Progenitor cell of endocrine pancreas (in vitro differentiated cells): ENCODE results near the gene SPTLC1. TPM values are rescaled to one million over a fixed set of nuclear protein-coding genes. Genes with fewer than 3 reads are reported as not detected.

ENCODE experiments used
- DNase-seq: peaks from one replicate; pipeline ENCODE4 v3.0.0; 2021; ENCODE audit warnings: low spot score; ENCODE audit not compliant: unreplicated experiment
- H3K27ac Mint-ChIP-seq: 2 replicates; pipeline ENCODE4 v1.8.0; 2021; ENCODE audit warnings: mild to moderate bottlenecking, moderate library complexity, mixed read lengths
- H3K27me3 Mint-ChIP-seq: 2 replicates; pipeline ENCODE4 v1.8.0; 2021; ENCODE audit warnings: mixed read lengths
- H3K36me3 Mint-ChIP-seq: 2 replicates; pipeline ENCODE4 v1.8.0; 2022; ENCODE audit warnings: mixed read lengths; ENCODE audit not compliant: insufficient read depth
- H3K4me1 Mint-ChIP-seq: 2 replicates; pipeline ENCODE4 v1.8.0; 2021; ENCODE audit warnings: low read depth, mixed read lengths
- H3K4me3 Mint-ChIP-seq: 2 replicates; pipeline ENCODE4 v1.8.0; 2021; ENCODE audit warnings: low read depth, mild to moderate bottlenecking, moderate library complexity, mixed read lengths
- H3K9me3 Mint-ChIP-seq: 2 replicates; pipeline ENCODE4 v1.8.0; 2021; ENCODE audit warnings: low read depth, mixed read lengths
- total RNA-seq: library from RNA; stranded (reverse); gene quantifications from 2 replicates; pipeline ENCODE4 v1.2.1, GENCODE V29; 2021
- TF ChIP-seq, protein P1 (sequence below): fragments of 200-600 bp; sonication (generic); IDR thresholded peaks from one replicate; pipeline ENCODE4 v1.5.0; 2021; ENCODE audit warnings: antibody characterized with exemption, mild to moderate bottlenecking; ENCODE audit not compliant: unreplicated experiment

The SPTLC1 gene
- total RNA-seq, 1 donor from 2014 or later = 68.8 TPM

DNA sequence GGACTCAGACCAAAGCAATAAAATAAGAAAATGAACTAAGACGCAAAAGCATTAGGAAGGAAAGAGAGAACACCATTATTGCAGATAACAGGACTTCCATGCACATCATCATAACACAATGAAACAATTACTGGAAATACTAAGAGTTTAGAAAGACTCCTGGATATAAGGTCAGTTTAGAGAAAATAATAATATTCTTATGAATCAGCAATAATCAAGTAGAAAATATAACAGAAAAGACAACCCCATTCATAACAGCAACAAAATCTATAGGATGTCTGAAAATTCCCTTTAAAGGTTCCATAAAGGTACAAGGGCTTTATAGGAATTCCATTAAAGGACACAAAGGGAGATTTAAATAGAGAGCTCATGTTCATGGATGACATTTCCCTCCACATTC lies 73.0 kb downstream of the SPTLC1 start:
- TF ChIP-seq, protein P1, sequence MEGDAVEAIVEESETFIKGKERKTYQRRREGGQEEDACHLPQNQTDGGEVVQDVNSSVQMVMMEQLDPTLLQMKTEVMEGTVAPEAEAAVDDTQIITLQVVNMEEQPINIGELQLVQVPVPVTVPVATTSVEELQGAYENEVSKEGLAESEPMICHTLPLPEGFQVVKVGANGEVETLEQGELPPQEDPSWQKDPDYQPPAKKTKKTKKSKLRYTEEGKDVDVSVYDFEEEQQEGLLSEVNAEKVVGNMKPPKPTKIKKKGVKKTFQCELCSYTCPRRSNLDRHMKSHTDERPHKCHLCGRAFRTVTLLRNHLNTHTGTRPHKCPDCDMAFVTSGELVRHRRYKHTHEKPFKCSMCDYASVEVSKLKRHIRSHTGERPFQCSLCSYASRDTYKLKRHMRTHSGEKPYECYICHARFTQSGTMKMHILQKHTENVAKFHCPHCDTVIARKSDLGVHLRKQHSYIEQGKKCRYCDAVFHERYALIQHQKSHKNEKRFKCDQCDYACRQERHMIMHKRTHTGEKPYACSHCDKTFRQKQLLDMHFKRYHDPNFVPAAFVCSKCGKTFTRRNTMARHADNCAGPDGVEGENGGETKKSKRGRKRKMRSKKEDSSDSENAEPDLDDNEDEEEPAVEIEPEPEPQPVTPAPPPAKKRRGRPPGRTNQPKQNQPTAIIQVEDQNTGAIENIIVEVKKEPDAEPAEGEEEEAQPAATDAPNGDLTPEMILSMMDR = no peak
- Mint-ChIP-seq H3K36me3 (peaks cover 51% of the 10 kb centered on the region), H3K4me3 (no peak overlapping the region), H3K4me1 (no peaks in the 10 kb centered on the region), H3K9me3 (peaks cover 23% of the 10 kb centered on the region), H3K27me3 (no peaks in the 10 kb centered on the region), H3K27ac (no peak overlapping the region)
- DNase-seq = no peak

DNA sequence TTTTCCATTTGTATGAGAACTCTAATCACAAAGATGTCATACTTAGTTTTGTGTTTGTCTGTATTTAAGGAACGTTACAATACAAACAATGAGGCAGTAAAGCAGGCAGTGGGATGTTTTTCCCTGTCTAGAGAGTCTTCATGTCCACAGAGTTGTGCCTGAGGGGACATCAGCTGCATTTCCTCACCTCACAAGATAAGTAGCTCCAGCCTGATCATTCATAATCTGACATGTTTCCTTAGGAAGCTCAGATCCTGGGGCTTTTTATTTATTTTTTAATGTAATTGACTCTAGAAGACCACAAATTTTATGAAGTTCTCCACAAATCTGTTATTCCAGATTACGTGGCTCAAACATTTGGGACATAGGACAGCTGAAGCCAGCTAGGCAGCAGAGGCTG lies 78.5 kb downstream of the SPTLC1 start:
- Mint-ChIP-seq H3K9me3 (peaks cover under 1% of the 10 kb centered on the region), H3K27me3 (no peaks in the 10 kb centered on the region), H3K36me3 (peaks cover 17% of the 10 kb centered on the region), H3K27ac (no peak overlapping the region), H3K4me3 (no peak overlapping the region), H3K4me1 (no peaks in the 10 kb centered on the region)
- TF ChIP-seq, protein P1 = no peak
- no peak for DNase-seq

DNA sequence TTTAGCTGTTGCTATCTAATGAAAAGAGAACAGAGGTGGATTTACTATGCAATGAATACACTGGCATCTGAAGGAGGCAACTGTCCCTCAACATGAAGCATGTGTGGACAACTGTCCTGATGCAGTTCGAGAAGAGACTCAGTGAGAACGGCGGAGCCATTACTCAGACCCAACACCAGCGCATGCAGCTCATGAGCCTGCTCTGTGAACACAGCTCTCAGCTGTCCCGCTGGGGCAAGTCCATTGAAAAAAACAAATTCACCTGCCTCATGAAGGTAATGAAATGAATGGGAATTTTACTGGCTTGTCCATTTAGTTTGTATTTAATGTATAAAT lies 78.8 kb downstream of the SPTLC1 start:
- Mint-ChIP-seq H3K9me3 (no peaks in the 10 kb centered on the region), H3K4me1 (no peaks in the 10 kb centered on the region), H3K27me3 (no peaks in the 10 kb centered on the region), H3K27ac (no peak overlapping the region), H3K4me3 (no peak overlapping the region), H3K36me3 (peaks cover 16% of the 10 kb centered on the region)
- no peak for DNase-seq
- TF ChIP-seq, protein P1 = no peak

DNA sequence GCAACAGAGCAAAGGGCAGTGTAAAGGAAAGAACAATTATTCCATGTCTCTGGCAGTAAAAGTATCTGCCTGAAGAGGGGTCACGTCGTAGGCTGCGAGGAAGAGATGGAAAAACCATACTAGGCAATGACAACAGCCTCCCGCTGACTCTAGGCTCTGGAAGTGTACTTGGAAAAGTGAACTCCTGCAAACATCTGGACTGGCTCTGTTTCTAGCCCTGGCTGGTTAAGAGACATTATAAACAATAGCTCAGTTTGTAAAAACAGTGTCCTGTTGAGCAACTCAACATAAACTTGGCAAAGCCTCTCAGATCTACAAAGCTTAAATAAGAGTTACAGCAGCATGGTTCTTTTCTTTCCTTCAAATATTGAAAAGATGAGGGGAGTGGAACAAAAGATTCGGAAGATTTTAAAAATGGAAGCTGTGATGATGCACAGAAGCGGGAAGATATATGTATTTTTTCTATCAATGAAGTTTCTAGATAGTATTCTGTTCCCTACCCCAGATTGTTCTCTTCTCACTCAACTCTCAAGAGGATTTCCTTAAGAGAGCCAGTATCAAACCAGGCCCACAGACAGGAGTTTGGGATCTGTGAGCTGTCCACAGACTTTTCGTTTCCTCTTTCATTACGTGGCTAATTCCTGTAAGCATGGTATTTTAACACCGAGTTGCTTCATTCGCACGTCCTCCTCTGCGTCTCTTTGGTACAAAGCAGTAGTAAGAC lies 79.4 kb downstream of the SPTLC1 start:
- peaks cover 14% of the 10 kb centered on the region for H3K36me3 Mint-ChIP-seq
- H3K27ac Mint-ChIP-seq = no peak overlapping the region
- DNase-seq = no peak
- no peaks in the 10 kb centered on the region for H3K9me3 Mint-ChIP-seq
- TF ChIP-seq, protein P1 = no peak
- no peaks in the 10 kb centered on the region for H3K4me1 Mint-ChIP-seq
- no peak overlapping the region for H3K4me3 Mint-ChIP-seq
- no peaks in the 10 kb centered on the region for H3K27me3 Mint-ChIP-seq

DNA sequence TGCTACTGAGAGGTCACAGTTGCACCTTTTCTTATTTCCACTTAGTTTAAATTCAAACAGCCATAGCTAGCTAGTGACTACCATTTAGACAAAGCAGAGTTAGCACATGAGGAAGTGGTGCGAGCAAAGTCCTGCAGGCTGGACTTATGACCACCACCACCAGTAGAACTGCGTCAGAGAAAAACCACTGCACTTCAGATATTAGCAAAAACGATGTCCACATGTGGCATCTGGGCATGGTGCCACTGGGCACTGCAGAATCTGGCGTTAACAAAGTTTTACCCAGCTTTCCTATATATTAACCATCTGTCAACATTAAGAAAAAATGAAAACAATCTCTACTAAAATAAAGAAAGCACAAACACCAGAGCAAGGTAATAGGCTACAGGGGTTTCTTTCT lies 80.1 kb downstream of the SPTLC1 start:
- Mint-ChIP-seq H3K4me3 (no peak overlapping the region), H3K27ac (no peak overlapping the region), H3K27me3 (no peaks in the 10 kb centered on the region), H3K36me3 (peaks cover 12% of the 10 kb centered on the region), H3K9me3 (no peaks in the 10 kb centered on the region), H3K4me1 (no peaks in the 10 kb centered on the region)
- TF ChIP-seq, protein P1 = no peak
- no peak for DNase-seq
